GM23248 (cell line): ENCODE data around the gene OR10C1. TPM values are rescaled to one million over a fixed set of nuclear protein-coding genes. Genes with fewer than 3 reads are reported as not detected.

Source experiments
- DNase-seq: peaks from one replicate; pipeline ENCODE4 v3.0.0-alpha.2; 2015
- H2AFZ ChIP-seq: fragments of 200-600 bp; sonication (generic); 2 replicates; pipeline ENCODE4 v1.6.1; 2016; ENCODE audit warnings: antibody characterized with exemption
- H3F3A ChIP-seq: fragments of 200-600 bp; sonication (generic); 2 replicates; pipeline ENCODE4 v1.6.1; 2016; ENCODE audit warnings: mild to moderate bottlenecking, antibody characterized with exemption, mixed run types; ENCODE audit not compliant: insufficient read depth
- H3K27ac ChIP-seq: fragments of 200-600 bp; sonication (generic); 2 replicates; pipeline ENCODE4 v1.5.1; 2016; ENCODE audit warnings: mild to moderate bottlenecking
- H3K27me3 ChIP-seq: fragments of 200-600 bp; sonication (generic); replicated peaks from 2 replicates; pipeline ENCODE4 v1.6.1; 2016; ENCODE audit warnings: mild to moderate bottlenecking; ENCODE audit not compliant: insufficient read depth
- H3K36me3 ChIP-seq: fragments of 200-600 bp; sonication (generic); 2 replicates; pipeline ENCODE4 v1.6.1; 2016; ENCODE audit warnings: low read depth, mild to moderate bottlenecking
- H3K4me1 ChIP-seq: fragments of 200-600 bp; sonication (generic); 2 replicates; pipeline ENCODE4 v1.6.1; 2016; ENCODE audit warnings: mild to moderate bottlenecking; ENCODE audit not compliant: insufficient read depth
- H3K4me2 ChIP-seq: fragments of 200-600 bp; sonication (generic); one replicate; pipeline ENCODE4 v1.6.1; 2016; ENCODE audit warnings: mild to moderate bottlenecking; ENCODE audit not compliant: unreplicated experiment
- H3K4me3 ChIP-seq: fragments of 200-600 bp; sonication (generic); 2 replicates; pipeline ENCODE4 v1.5.1; 2016; ENCODE audit warnings: mild to moderate bottlenecking
- H3K79me2 ChIP-seq: fragments of 200-600 bp; sonication (generic); 2 replicates; pipeline ENCODE4 v1.6.1; 2016; ENCODE audit warnings: mild to moderate bottlenecking; ENCODE audit not compliant: insufficient read depth
- H3K9ac ChIP-seq: fragments of 200-600 bp; sonication (generic); 2 replicates; pipeline ENCODE4 v1.6.1; 2016; ENCODE audit warnings: mild to moderate bottlenecking
- H3K9me2 ChIP-seq: fragments of 200-600 bp; sonication (generic); 2 replicates; pipeline ENCODE4 v1.6.1; 2016; ENCODE audit warnings: mixed run types, mild to moderate bottlenecking, moderate library complexity; ENCODE audit not compliant: insufficient read depth
- H3K9me3 ChIP-seq: fragments of 200-600 bp; sonication (generic); one replicate; pipeline ENCODE4 v1.6.1; 2017; ENCODE audit warnings: low read depth
- H4K20me1 ChIP-seq: fragments of 200-600 bp; sonication (generic); 2 replicates; pipeline ENCODE4 v1.6.0; 2016; ENCODE audit not compliant: insufficient read depth
- EZH2 ChIP-seq: fragments of 200-600 bp; sonication (generic); IDR thresholded peaks from 2 replicates; pipeline ENCODE4 v1.6.1; 2018; ENCODE audit warnings: antibody characterized with exemption, mild to moderate bottlenecking; ENCODE audit not compliant: insufficient read depth, poor library complexity, severe bottlenecking
- EZH2phosphoT487 ChIP-seq: fragments of 200-600 bp; sonication (generic); IDR thresholded peaks from 2 replicates; pipeline ENCODE4 v1.6.1; 2018; ENCODE audit warnings: antibody characterized with exemption, moderate library complexity, mild to moderate bottlenecking, low read depth; ENCODE audit not compliant: insufficient read depth
- WGBS, 2 experiments: methylation state at CpG; one replicate each; pipeline ENCODE4 v1.1.6; 2015 to 2017; ENCODE audit warnings: low lambda C conversion rate in 2 of 2, low coverage in 1 of 2; ENCODE audit errors: missing lambda C conversion rate in 2 of 2; 5-methylcytosine and 5-hydroxymethylcytosine counted together
- in situ Hi-C: fragments of 300-500 bp; cut with MboI; formaldehyde crosslinking; loops from 2 replicates; pipeline ENCODE4 v1.15.0; 2020
- polyA plus RNA-seq: library from polyadenylated mRNA; unstranded; fragments of >200 nt; fragmentation: Nextera tagmentation; extraction: Ambion mirVana; gene quantifications from 2 replicates; pipeline ENCODE4 v1.2.1, GENCODE V29; 2016
- total RNA-seq: library from RNA; depleted of rRNA; stranded (reverse); fragments of >200 nt; shearing (Covaris generic); gene quantifications from 2 replicates; pipeline ENCODE4 v1.2.3, GENCODE V29; 2014; rRNA removed

The OR10C1 gene
- total RNA-seq = not detected in 2 replicates
- polyA plus RNA-seq = not detected in 2 replicates

- no peaks in the 10 kb centered on the region for H3F3A ChIP-seq
- H3K79me2 ChIP-seq = no peaks in the 10 kb centered on the region
- H3K4me3 ChIP-seq = no peak within 1 kb of the TSS
- no peak within 1 kb of the TSS for H3K9ac ChIP-seq
- no peak for DNase-seq
- no peaks in the 10 kb centered on the region for H3K27me3 ChIP-seq
- in situ Hi-C loops = no loop called here
- no peaks in the 10 kb centered on the region for H3K36me3 ChIP-seq
- no peak within 1 kb of the TSS for H3K4me2 ChIP-seq
- H2AFZ ChIP-seq = no peak within 1 kb of the TSS
- no peaks in the 10 kb centered on the region for H3K9me2 ChIP-seq
- H4K20me1 ChIP-seq = no peaks in the 10 kb centered on the region
- no peak within 1 kb of the TSS for H3K27ac ChIP-seq
- TF ChIP-seq EZH2phosphoT487 = no peak
- no peak for TF ChIP-seq EZH2
- H3K9me3 ChIP-seq = no peaks in the 10 kb centered on the region
- H3K4me1 ChIP-seq = no peaks in the 10 kb centered on the region
Measured at GRCh38 chr6:29439006-29439405, at the start of gene OR10C1. Gene OR10C1 (plus strand): TSS chr6:29439306. CDS start chr6:29440016, 710 bp downstream.

- no peaks in the 10 kb centered on the region for H3K27me3 ChIP-seq
- no peaks in the 10 kb centered on the region for H3K9me3 ChIP-seq
- H3K4me3 ChIP-seq = no peak within 1 kb of the TSS
- no peaks in the 10 kb centered on the region for H3K36me3 ChIP-seq
- H3K4me1 ChIP-seq = no peaks in the 10 kb centered on the region
- no peak within 1 kb of the TSS for H3K9ac ChIP-seq
- in situ Hi-C loops = no loop called here
- TF ChIP-seq EZH2phosphoT487 (no peak), EZH2 (no peak)
- no peak for DNase-seq
- H3K79me2 ChIP-seq = no peaks in the 10 kb centered on the region
- no peaks in the 10 kb centered on the region for H3F3A ChIP-seq
- no peak within 1 kb of the TSS for H3K4me2 ChIP-seq
- no peaks in the 10 kb centered on the region for H4K20me1 ChIP-seq
- H2AFZ ChIP-seq = no peak within 1 kb of the TSS
- no peak within 1 kb of the TSS for H3K27ac ChIP-seq
- H3K9me2 ChIP-seq = no peaks in the 10 kb centered on the region
Measured at GRCh38 chr6:29395331-29395730, 43.8 kb upstream of the OR10C1 start, which contains the start of gene OR12D2. Gene OR12D2 (plus strand): TSS chr6:29395631. CDS start chr6:29396700, 1,069 bp downstream.

GRCh38 chr6:29399525-29399924 lies 39.6 kb upstream of the OR10C1 start:
- Histone ChIP-seq H3K4me1 (no peaks in the 10 kb centered on the region), H3K27me3 (no peaks in the 10 kb centered on the region), H3K4me2 (no peak overlapping the region), H2AFZ (no peak overlapping the region), H3K4me3 (no peak overlapping the region), H3K27ac (no peak overlapping the region), H4K20me1 (no peaks in the 10 kb centered on the region), H3K36me3 (no peaks in the 10 kb centered on the region), H3K9me3 (no peaks in the 10 kb centered on the region), H3K9ac (no peak overlapping the region), H3F3A (no peaks in the 10 kb centered on the region), H3K9me2 (no peaks in the 10 kb centered on the region), H3K79me2 (no peaks in the 10 kb centered on the region)
- in situ Hi-C loops = no loop called here
- WGBS, 2 experiments = 3 to 5% methylated on average over 2 of the region's 2 CpGs
- TF ChIP-seq EZH2 = no peak
- no peak for TF ChIP-seq EZH2phosphoT487
- DNase-seq = no peak

- Histone ChIP-seq H3K36me3 (no peaks in the 10 kb centered on the region), H2AFZ (no peak overlapping the region), H3K9ac (no peak overlapping the region), H3K4me3 (no peak overlapping the region), H3K4me1 (no peaks in the 10 kb centered on the region), H3K79me2 (no peaks in the 10 kb centered on the region), H4K20me1 (no peaks in the 10 kb centered on the region), H3K4me2 (no peak overlapping the region), H3F3A (no peaks in the 10 kb centered on the region), H3K9me3 (no peaks in the 10 kb centered on the region), H3K27me3 (no peaks in the 10 kb centered on the region), H3K27ac (no peak overlapping the region), H3K9me2 (no peaks in the 10 kb centered on the region)
- 24 to 29% methylated on average over 1 of the region's 1 CpG for WGBS, 2 experiments
- no peak for DNase-seq
- in situ Hi-C loops = no loop called here
- TF ChIP-seq EZH2 (no peak), EZH2phosphoT487 (no peak)
Measured at GRCh38 chr6:29403801-29404200, 35.3 kb upstream of the OR10C1 start.

- Histone ChIP-seq H3K9me3 (no peaks in the 10 kb centered on the region), H3F3A (no peaks in the 10 kb centered on the region), H3K27ac (no peak within 1 kb of the TSS), H3K4me1 (no peaks in the 10 kb centered on the region), H3K9me2 (no peaks in the 10 kb centered on the region), H3K79me2 (no peaks in the 10 kb centered on the region), H3K27me3 (no peaks in the 10 kb centered on the region), H2AFZ (no peak within 1 kb of the TSS), H3K36me3 (no peaks in the 10 kb centered on the region), H4K20me1 (no peaks in the 10 kb centered on the region; the same call in 1 of the 2 replicates), H3K4me2 (no peak within 1 kb of the TSS), H3K4me3 (no peak within 1 kb of the TSS), H3K9ac (no peak within 1 kb of the TSS)
- in situ Hi-C loops = no loop called here
- TF ChIP-seq EZH2phosphoT487 = no peak
- TF ChIP-seq EZH2 = no peak
- no peak for DNase-seq
Measured at GRCh38 chr6:29414588-29414987, 24.5 kb upstream of the OR10C1 start, which contains the start of gene OR12D1. Gene OR12D1 (plus strand): TSS chr6:29414928.
